Liver (tissue), 9 donors: ENCODE measurements around the gene RADIL. TPM values are rescaled to one million over a fixed set of nuclear protein-coding genes. Genes with fewer than 3 reads are reported as not detected.

Experiments
- DNase-seq: peaks from one replicate; pipeline ENCODE4 v3.0.0-alpha.2; 2017; ENCODE audit warnings: low spot score
- H3K27ac ChIP-seq, 2 donors: one replicate each; pipeline ENCODE4 v1.7.0; 2013; ENCODE audit warnings: inconsistent platforms in 2 of 2, low read length in 2 of 2, control low read depth in 1 of 2, low read depth in 1 of 2, mild to moderate bottlenecking in 1 of 2
- H3K27me3 ChIP-seq, 4 donors: one replicate each; pipeline versions ENCODE4 v1.6.1 to v1.7.0; 2013; ENCODE audit warnings: low read length in 3 of 4, inconsistent platforms in 1 of 4, mild to moderate bottlenecking in 1 of 4, moderate library complexity in 1 of 4; ENCODE audit not compliant: control insufficient read depth in 4 of 4, insufficient read depth in 4 of 4
- H3K36me3 ChIP-seq, 4 donors: one replicate each; pipeline versions ENCODE4 v1.6.1 to v1.7.0; 2013; ENCODE audit warnings: low read length in 3 of 4, mild to moderate bottlenecking in 3 of 4, low read depth in 1 of 4, moderate library complexity in 1 of 4; ENCODE audit not compliant: control insufficient read depth in 4 of 4, insufficient read depth in 3 of 4
- H3K4me1 ChIP-seq, 4 donors: one replicate each; pipeline versions ENCODE4 v1.6.1 to v1.7.0; 2013; ENCODE audit warnings: low read length in 3 of 4, mild to moderate bottlenecking in 3 of 4, moderate library complexity in 1 of 4; ENCODE audit not compliant: control insufficient read depth in 4 of 4, insufficient read depth in 4 of 4
- H3K4me3 ChIP-seq, 3 donors: one replicate each; pipeline versions ENCODE4 v1.6.1 to v1.7.0; 2013; ENCODE audit warnings: low read length in 3 of 3, control low read depth in 1 of 3, low read depth in 1 of 3, mild to moderate bottlenecking in 1 of 3
- H3K9ac ChIP-seq, 2 donors: one replicate each; pipeline ENCODE4 v1.7.0; 2013; ENCODE audit warnings: low read length in 2 of 2, mild to moderate bottlenecking in 2 of 2, moderate library complexity in 2 of 2, control low read depth in 1 of 2, low read depth in 1 of 2
- H3K9me3 ChIP-seq, 4 donors: one replicate each; pipeline versions ENCODE4 v1.6.1 to v1.7.0; 2013; ENCODE audit warnings: low read length in 3 of 4; ENCODE audit not compliant: control insufficient read depth in 4 of 4
- ATF3 ChIP-seq: IDR thresholded peaks from 2 replicates; pipeline ENCODE4 v1.6.1; 2016; ENCODE audit warnings: antibody characterized with exemption
- CTCF ChIP-seq: fragments of 150-350 bp; IDR thresholded peaks from 2 replicates; pipeline ENCODE4 v1.5.1; 2017; ENCODE audit warnings: improper control_type of control experiment, low read depth, low read length; ENCODE audit not compliant: missing input control
- EGR1 ChIP-seq, 2 donors: IDR thresholded peaks; 2 replicates each; pipeline ENCODE4 v1.6.1; 2016 to 2018; ENCODE audit warnings: antibody characterized with exemption in 2 of 2, low read depth in 2 of 2
- FOXA1 ChIP-seq: IDR thresholded peaks from 2 replicates; pipeline ENCODE4 v1.6.1; 2016; ENCODE audit warnings: antibody characterized with exemption
- FOXA2 ChIP-seq: IDR thresholded peaks from 2 replicates; pipeline ENCODE4 v1.6.1; 2016; ENCODE audit warnings: antibody characterized with exemption
- GABPA ChIP-seq, 2 donors: IDR thresholded peaks in 1 of 2; conservative IDR thresholded peaks in 1 of 2; 2 replicates each; pipeline ENCODE4 v1.6.1; 2016; ENCODE audit warnings: antibody characterized with exemption in 2 of 2, mild to moderate bottlenecking in 1 of 2, moderate library complexity in 1 of 2
- HNF4A ChIP-seq, 2 donors: conservative IDR thresholded peaks; 2 replicates each; pipeline ENCODE4 v1.6.1; 2016; ENCODE audit warnings: antibody characterized with exemption in 2 of 2, mild to moderate bottlenecking in 2 of 2
- HNF4G ChIP-seq: IDR thresholded peaks from 2 replicates; pipeline ENCODE4 v1.6.1; 2016; ENCODE audit warnings: antibody characterized with exemption
- JUND ChIP-seq, 2 donors: IDR thresholded peaks; 2 replicates each; pipeline ENCODE4 v1.6.1; 2016; ENCODE audit warnings: antibody characterized with exemption in 2 of 2
- MAX ChIP-seq: IDR thresholded peaks from 2 replicates; pipeline ENCODE4 v1.6.1; 2016; ENCODE audit warnings: antibody characterized with exemption
- NR2F2 ChIP-seq: IDR thresholded peaks from 2 replicates; pipeline ENCODE4 v1.6.1; 2016; ENCODE audit warnings: antibody characterized with exemption
- RAD21 ChIP-seq, 2 donors: IDR thresholded peaks; 2 replicates each; pipeline ENCODE4 v1.6.1; 2016; ENCODE audit warnings: antibody characterized with exemption in 2 of 2, mild to moderate bottlenecking in 2 of 2
- REST ChIP-seq: IDR thresholded peaks from 2 replicates; pipeline ENCODE4 v1.6.1; 2016; ENCODE audit warnings: antibody characterized with exemption, mild to moderate bottlenecking
- RXRA ChIP-seq, 2 donors: IDR thresholded peaks; 2 replicates each; pipeline ENCODE4 v1.6.1; 2017 to 2018; ENCODE audit warnings: antibody characterized with exemption in 2 of 2, mild to moderate bottlenecking in 1 of 2
- SP1 ChIP-seq: IDR thresholded peaks from 2 replicates; pipeline ENCODE4 v1.6.1; 2018; ENCODE audit warnings: antibody characterized with exemption, mild to moderate bottlenecking
- TAF1 ChIP-seq: conservative IDR thresholded peaks from 2 replicates; pipeline ENCODE4 v1.6.1; 2016; ENCODE audit warnings: antibody characterized with exemption, mild to moderate bottlenecking
- YY1 ChIP-seq: IDR thresholded peaks from 2 replicates; pipeline ENCODE4 v1.6.1; 2016; ENCODE audit warnings: antibody characterized with exemption, mild to moderate bottlenecking
- ZBTB33 ChIP-seq: IDR thresholded peaks from 2 replicates; pipeline ENCODE4 v1.6.1; 2016; ENCODE audit warnings: antibody characterized with exemption
- WGBS: extraction: QIAGEN DNeasy Blood & Tissue Kit; methylation state at CpG from one replicate; pipeline ENCODE4 v1.1.7; 2013; 5-methylcytosine and 5-hydroxymethylcytosine counted together
- polyA plus RNA-seq, 2 donors: library from polyadenylated mRNA; stranded (reverse) in 1 of 2; unstranded in 1 of 2; fragments of 200-250 nt in 1 of 2; fragments of >200 nt in 1 of 2; fragmentation: Nextera tagmentation in 1 of 2; extraction: Ambion mirVana in 1 of 2; gene quantifications; one replicate each; pipeline versions ENCODE4 v1.2.1 to v1.2.3, GENCODE V29; 2013 to 2015
- total RNA-seq, 2 donors: library from RNA; depleted of rRNA; stranded (reverse); fragments of >200 nt; gene quantifications; one replicate each; pipeline ENCODE4 v1.2.3, GENCODE V29; 2014
- donor health status: healthy.
- donor health status: healthy.
- donor health status: healthy.
- donor health status: healthy.
- donor health status: healthy.

RADIL gene
- total and polyA plus RNA-seq, 4 donors = 0.14 to 0.25 (median 0.21) TPM; not detected in 1

GRCh38 chr7:4919969-4920766, 36.7 kb upstream of the RADIL start:
- H3K27ac ChIP-seq = no peak overlapping the region
- H3K27me3 ChIP-seq = no peaks in the 10 kb centered on the region
- TF ChIP-seq YY1 (no peak), FOXA1 (no peak), NR2F2 (no peak), ATF3 (no peak), FOXA2 (no peak), RXRA (IDR thresholded peaks at IDR 0.05) (no peak), RAD21 (IDR thresholded peaks at IDR 0.05) (no peak), CTCF (no peak), HNF4G (no peak), MAX (no peak), JUND (IDR thresholded peaks at IDR 0.05) (no peak), EGR1 (IDR thresholded peaks at IDR 0.05; ENCODE audit: low read depth in 2 of 2) (no peak), REST (no peak), SP1 (no peak), ZBTB33 (no peak)
- H3K4me3 ChIP-seq = no peak overlapping the region
- no peaks in the 10 kb centered on the region for H3K36me3 ChIP-seq
- no peak overlapping the region for H3K9ac ChIP-seq
- no peak for DNase-seq
- WGBS = 78% methylated on average over 19 of the region's 19 CpGs
- H3K9me3 ChIP-seq = peaks cover 0 to 3% (median 1%) of the 10 kb centered on the region in 4 donors
- H3K4me1 ChIP-seq = no peaks in the 10 kb centered on the region

- H3K9ac ChIP-seq = no peak overlapping the region
- no peaks in the 10 kb centered on the region for H3K27me3 ChIP-seq
- WGBS = 64% methylated on average over 8 of the region's 8 CpGs
- no peak overlapping the region for H3K27ac ChIP-seq
- no peak for DNase-seq
- no peaks in the 10 kb centered on the region for H3K36me3 ChIP-seq
- H3K9me3 ChIP-seq = peaks cover 0 to 3% (median 0%) of the 10 kb centered on the region in 4 donors
- no peak overlapping the region for H3K4me3 ChIP-seq
- no peaks in the 10 kb centered on the region for H3K4me1 ChIP-seq
- TF ChIP-seq GABPA (IDR thresholded peaks at IDR 0.05 in 1 of 2, conservative IDR thresholded peaks at IDR 0.05 in 1 of 2) (no peak), FOXA1 (no peak), YY1 (no peak), FOXA2 (no peak), HNF4A (conservative IDR thresholded peaks at IDR 0.05) (no peak), SP1 (no peak), CTCF (no peak), EGR1 (IDR thresholded peaks at IDR 0.05; ENCODE audit: low read depth in 2 of 2) (no peak), TAF1 (no peak), ATF3 (no peak), NR2F2 (no peak), JUND (IDR thresholded peaks at IDR 0.05) (no peak), MAX (no peak)
These were observed 32.6 kb upstream of the RADIL start for GRCh38 chr7:4916113-4916512.
